ENCODE results near the gene C2. TPM values are rescaled to one million over a fixed set of nuclear protein-coding genes. Genes with fewer than 3 reads are reported as not detected.

Gene C2
- polyA plus RNA-seq, 1 of the 3 experiments (the other 2 are of a cell fraction): 0.43 TPM

DNA sequence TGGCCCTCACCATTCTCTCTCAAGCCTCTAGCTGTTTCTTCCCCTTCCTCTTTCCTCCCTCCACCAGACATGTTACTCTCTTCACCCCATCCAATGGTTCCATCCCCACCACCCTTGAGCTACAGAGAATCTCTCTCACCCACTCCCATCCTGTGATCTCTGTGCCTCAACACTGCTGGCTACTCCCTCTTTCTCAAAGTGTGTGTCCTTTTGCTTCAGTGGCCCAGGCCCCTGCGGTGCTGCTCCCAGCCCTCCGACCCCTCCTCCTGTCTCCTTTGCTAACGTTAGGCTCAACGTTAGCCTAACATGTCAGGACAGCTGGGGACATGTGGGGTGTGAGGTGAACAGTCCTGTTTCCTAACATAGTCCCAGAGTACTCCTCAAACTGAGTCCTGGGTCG lies 25.4 kb downstream of the C2 start (continued):
- TF ChIP-seq, protein P1, sequence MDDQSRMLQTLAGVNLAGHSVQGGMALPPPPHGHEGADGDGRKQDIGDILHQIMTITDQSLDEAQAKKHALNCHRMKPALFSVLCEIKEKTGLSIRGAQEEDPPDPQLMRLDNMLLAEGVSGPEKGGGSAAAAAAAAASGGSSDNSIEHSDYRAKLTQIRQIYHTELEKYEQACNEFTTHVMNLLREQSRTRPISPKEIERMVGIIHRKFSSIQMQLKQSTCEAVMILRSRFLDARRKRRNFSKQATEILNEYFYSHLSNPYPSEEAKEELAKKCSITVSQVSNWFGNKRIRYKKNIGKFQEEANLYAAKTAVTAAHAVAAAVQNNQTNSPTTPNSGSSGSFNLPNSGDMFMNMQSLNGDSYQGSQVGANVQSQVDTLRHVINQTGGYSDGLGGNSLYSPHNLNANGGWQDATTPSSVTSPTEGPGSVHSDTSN (IDR thresholded peaks at IDR 0.05): no peak
- TF ChIP-seq GATA2 (CRISPR knock-in tag; IDR thresholded peaks at IDR 0.05) (no peak), FOXM1 (IDR thresholded peaks at IDR 0.05; ENCODE audit: low read depth) (no peak), MXI1 (IDR thresholded peaks at IDR 0.05; ENCODE audit: low read depth, low read length) (no peak), JUND (IDR thresholded peaks at IDR 0.05) (no peak), TAF1 (IDR thresholded peaks at IDR 0.05; ENCODE audit: borderline replicate concordance, low read depth, low read length) (no peak)

DNA sequence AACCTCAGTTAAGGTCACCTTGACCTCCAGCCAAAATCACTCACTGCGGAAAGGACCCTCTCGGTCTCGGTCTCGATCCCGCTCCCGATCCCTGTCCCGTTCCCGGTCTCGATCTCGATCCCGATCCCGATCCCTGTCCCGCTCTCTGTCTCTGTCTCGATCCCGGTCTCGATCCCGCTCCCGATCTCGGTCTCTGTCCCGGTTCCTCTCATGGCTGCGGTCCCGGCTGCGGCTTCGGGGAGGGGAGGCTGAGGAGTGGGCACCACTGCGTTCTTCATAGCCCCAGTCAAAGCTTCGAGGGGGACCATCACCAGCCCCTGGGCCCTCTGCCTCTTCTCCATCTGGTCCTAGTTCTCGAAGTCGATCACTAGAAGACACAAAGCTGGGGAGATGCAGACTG lies 27.0 kb downstream of the C2 start:
- no peak for DNase-seq
- TF ChIP-seq GATA2 (CRISPR knock-in tag; IDR thresholded peaks at IDR 0.05) (no peak), ELF1 (IDR thresholded peaks at IDR 0.05) (no peak), MEF2A (IDR thresholded peaks at IDR 0.05; ENCODE audit: borderline replicate concordance, low read depth) (no peak), POLR2AphosphoS5 (IDR thresholded peaks at IDR 0.05; ENCODE audit: low read depth, low read length) (no peak), EP300 (IDR thresholded peaks at IDR 0.05; ENCODE audit: borderline replicate concordance in 1 of 2, low read depth in 1 of 2, low read length in 1 of 2) (no peak), RCOR1 (IDR thresholded peaks at IDR 0.05; ENCODE audit: low read length) (no peak), SIN3A (IDR thresholded peaks at IDR 0.05; ENCODE audit: borderline replicate concordance, low read depth, low read length) (no peak), FOXJ3 (CRISPR knock-in tag; IDR thresholded peaks at IDR 0.05) (no peak), FOXM1 (IDR thresholded peaks at IDR 0.05; ENCODE audit: low read depth) (no peak), MXI1 (IDR thresholded peaks at IDR 0.05; ENCODE audit: low read depth, low read length) (no peak), FOSL2 (IDR thresholded peaks at IDR 0.05; ENCODE audit: borderline replicate concordance, low read depth) (no peak), RFX5 (IDR thresholded peaks at IDR 0.05; ENCODE audit: low read length) (no peak), SMC3 (IDR thresholded peaks at IDR 0.05; ENCODE audit: low read depth, low read length) (no peak), YY1 (IDR thresholded peaks at IDR 0.05; ENCODE audit: low read depth) (no peak), RAD21 (IDR thresholded peaks at IDR 0.05; ENCODE audit: low read length) (no peak), RXRA (IDR thresholded peaks at IDR 0.05; ENCODE audit: borderline replicate concordance, low read depth) (no peak)
- TF ChIP-seq, protein P2, sequence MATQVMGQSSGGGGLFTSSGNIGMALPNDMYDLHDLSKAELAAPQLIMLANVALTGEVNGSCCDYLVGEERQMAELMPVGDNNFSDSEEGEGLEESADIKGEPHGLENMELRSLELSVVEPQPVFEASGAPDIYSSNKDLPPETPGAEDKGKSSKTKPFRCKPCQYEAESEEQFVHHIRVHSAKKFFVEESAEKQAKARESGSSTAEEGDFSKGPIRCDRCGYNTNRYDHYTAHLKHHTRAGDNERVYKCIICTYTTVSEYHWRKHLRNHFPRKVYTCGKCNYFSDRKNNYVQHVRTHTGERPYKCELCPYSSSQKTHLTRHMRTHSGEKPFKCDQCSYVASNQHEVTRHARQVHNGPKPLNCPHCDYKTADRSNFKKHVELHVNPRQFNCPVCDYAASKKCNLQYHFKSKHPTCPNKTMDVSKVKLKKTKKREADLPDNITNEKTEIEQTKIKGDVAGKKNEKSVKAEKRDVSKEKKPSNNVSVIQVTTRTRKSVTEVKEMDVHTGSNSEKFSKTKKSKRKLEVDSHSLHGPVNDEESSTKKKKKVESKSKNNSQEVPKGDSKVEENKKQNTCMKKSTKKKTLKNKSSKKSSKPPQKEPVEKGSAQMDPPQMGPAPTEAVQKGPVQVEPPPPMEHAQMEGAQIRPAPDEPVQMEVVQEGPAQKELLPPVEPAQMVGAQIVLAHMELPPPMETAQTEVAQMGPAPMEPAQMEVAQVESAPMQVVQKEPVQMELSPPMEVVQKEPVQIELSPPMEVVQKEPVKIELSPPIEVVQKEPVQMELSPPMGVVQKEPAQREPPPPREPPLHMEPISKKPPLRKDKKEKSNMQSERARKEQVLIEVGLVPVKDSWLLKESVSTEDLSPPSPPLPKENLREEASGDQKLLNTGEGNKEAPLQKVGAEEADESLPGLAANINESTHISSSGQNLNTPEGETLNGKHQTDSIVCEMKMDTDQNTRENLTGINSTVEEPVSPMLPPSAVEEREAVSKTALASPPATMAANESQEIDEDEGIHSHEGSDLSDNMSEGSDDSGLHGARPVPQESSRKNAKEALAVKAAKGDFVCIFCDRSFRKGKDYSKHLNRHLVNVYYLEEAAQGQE (IDR thresholded peaks at IDR 0.05; ENCODE audit: low read depth, low read length): no peak
- TF ChIP-seq, protein P3, sequence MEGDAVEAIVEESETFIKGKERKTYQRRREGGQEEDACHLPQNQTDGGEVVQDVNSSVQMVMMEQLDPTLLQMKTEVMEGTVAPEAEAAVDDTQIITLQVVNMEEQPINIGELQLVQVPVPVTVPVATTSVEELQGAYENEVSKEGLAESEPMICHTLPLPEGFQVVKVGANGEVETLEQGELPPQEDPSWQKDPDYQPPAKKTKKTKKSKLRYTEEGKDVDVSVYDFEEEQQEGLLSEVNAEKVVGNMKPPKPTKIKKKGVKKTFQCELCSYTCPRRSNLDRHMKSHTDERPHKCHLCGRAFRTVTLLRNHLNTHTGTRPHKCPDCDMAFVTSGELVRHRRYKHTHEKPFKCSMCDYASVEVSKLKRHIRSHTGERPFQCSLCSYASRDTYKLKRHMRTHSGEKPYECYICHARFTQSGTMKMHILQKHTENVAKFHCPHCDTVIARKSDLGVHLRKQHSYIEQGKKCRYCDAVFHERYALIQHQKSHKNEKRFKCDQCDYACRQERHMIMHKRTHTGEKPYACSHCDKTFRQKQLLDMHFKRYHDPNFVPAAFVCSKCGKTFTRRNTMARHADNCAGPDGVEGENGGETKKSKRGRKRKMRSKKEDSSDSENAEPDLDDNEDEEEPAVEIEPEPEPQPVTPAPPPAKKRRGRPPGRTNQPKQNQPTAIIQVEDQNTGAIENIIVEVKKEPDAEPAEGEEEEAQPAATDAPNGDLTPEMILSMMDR (IDR thresholded peaks at IDR 0.05): no peak
- TF ChIP-seq, protein P4, sequence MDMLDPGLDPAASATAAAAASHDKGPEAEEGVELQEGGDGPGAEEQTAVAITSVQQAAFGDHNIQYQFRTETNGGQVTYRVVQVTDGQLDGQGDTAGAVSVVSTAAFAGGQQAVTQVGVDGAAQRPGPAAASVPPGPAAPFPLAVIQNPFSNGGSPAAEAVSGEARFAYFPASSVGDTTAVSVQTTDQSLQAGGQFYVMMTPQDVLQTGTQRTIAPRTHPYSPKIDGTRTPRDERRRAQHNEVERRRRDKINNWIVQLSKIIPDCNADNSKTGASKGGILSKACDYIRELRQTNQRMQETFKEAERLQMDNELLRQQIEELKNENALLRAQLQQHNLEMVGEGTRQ (IDR thresholded peaks at IDR 0.05; ENCODE audit: borderline replicate concordance, low read depth, low read length): no peak
- Histone ChIP-seq H3K4me2 (no peak overlapping the region), H3K36me3 (replicated peaks in 1 of 2; ENCODE audit: control insufficient read depth in 1 of 2, insufficient read depth in 2 of 2, low read length in 1 of 2) (peaks cover 32 to 60% of the 10 kb centered on the region in 2 experiments), H3K9me3 (no peaks in the 10 kb centered on the region), H3K9me2 (no peaks in the 10 kb centered on the region), H3F3A (replicated peaks; ENCODE audit: insufficient read depth) (peaks cover 22% of the 10 kb centered on the region), H3K4me1 (ENCODE audit: control insufficient read depth in 1 of 2, insufficient read depth in 2 of 2, low read depth in 1 of 2, low read length in 1 of 2) (peaks cover 0 to 10% of the 10 kb centered on the region in 2 experiments; a peak in 2 of 4 replicates), H3K27ac (ENCODE audit: low read depth in 2 of 2, low read length in 1 of 2) (no peak overlapping the region), H3K27me3 (ENCODE audit: insufficient read depth) (no peaks in the 10 kb centered on the region), H3K9ac (no peak overlapping the region), H4K20me1 (ENCODE audit: insufficient read depth) (no peaks in the 10 kb centered on the region), H3K79me2 (ENCODE audit: insufficient read depth) (peaks cover 27% of the 10 kb centered on the region), H2AFZ (ENCODE audit: low read depth) (no peak overlapping the region), H3K4me3 (ENCODE audit: low read depth in 2 of 2, low read length in 1 of 2) (no peak overlapping the region)
- CTCF ChIA-PET: interaction anchor here (1.3 kb wide), 1 partner anchor 58 kb away, joined by 3 read pairs; no protein-coding TSS in a partner anchor
- 97% methylated on average over 28 of the region's 28 CpGs for WGBS (ENCODE audit: low lambda C conversion rate)
- POLR2A ChIA-PET: interaction anchor here (1.2 kb wide), 1 partner anchor 12 kb away, joined by 3 read pairs; no protein-coding TSS in a partner anchor

Data from SK-N-SH (cell line).